ENCODE measurements around the gene PRAMEF12. TPM values are rescaled to one million over a fixed set of nuclear protein-coding genes. Genes with fewer than 3 reads are reported as not detected.
"Not testable (repeated sequence)": the region's sequence is repeated elsewhere in the genome, so short reads cannot be mapped to it uniquely, and the experiment has no call there.

The PRAMEF12 gene
- not detected for polyA plus RNA-seq (2013, experiment 1 of 2)
- not detected for polyA plus RNA-seq (2013, experiment 2 of 2)

DNA sequence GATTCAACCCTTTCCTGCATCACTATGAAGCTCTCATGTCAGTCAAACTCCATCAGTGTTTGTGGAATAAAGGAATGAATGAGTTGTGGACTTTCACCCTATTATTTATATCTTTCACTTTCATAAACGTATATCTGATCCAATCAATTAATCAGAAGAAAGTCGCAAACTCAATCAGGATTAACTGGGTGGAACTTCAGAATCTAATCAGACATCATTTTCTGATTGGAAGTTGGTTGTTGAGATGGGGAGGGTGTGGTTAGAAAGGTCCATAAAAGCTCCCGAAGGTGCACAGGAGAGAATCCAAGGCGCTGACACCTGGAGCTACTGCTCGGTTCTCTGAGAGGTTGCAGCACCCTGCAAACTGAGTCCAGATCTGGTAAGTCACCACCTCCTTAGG lies at the start of gene PRAMEF12:
Gene PRAMEF12, plus strand, starts transcription at position 301 of the 400 bp plus-strand sequence. CDS start 1,130 bp downstream, outside the sequence.
- no peak within 1 kb of the TSS for H4K8ac ChIP-seq (ENCODE audit: low read length)
- no peak within 1 kb of the TSS for H2AK5ac ChIP-seq (ENCODE audit: low read length, severe bottlenecking)
- no peaks in the 10 kb centered on the region for H3K4me1 ChIP-seq (ENCODE audit: control insufficient read depth, insufficient read depth, low read depth, low read length)
- 87% methylated on average over 5 of the region's 5 CpGs for WGBS
- H3K79me1 ChIP-seq (replicated peaks; ENCODE audit: low read length, poor library complexity, severe bottlenecking): no peaks in the 10 kb centered on the region
- no peak within 1 kb of the TSS for H3K27ac ChIP-seq (ENCODE audit: low read length, poor library complexity, severe bottlenecking)
- no peak within 1 kb of the TSS for H3K18ac ChIP-seq (ENCODE audit: low read depth in 1 of 2, low read length in 2 of 2)
- no peak within 1 kb of the TSS for H3K23ac ChIP-seq (ENCODE audit: low read length in 2 of 2)
- no peak within 1 kb of the TSS for H2AFZ ChIP-seq (ENCODE audit: low read depth, low read length)
- H3K9me3 ChIP-seq (ENCODE audit: control insufficient read depth, low read length): no peaks in the 10 kb centered on the region
- H2BK120ac ChIP-seq (ENCODE audit: low read depth, low read length): no peak within 1 kb of the TSS
- DNase-seq: no peak
- no peak within 1 kb of the TSS for H2BK15ac ChIP-seq (ENCODE audit: low read depth, poor library complexity, severe bottlenecking)
- no peak within 1 kb of the TSS for H4K91ac ChIP-seq (ENCODE audit: low read length)
- no peak within 1 kb of the TSS for H3K9ac ChIP-seq (ENCODE audit: low read length)
- no peak within 1 kb of the TSS for H3K4me2 ChIP-seq (ENCODE audit: low read length, poor library complexity, severe bottlenecking)
- H3K4ac ChIP-seq (ENCODE audit: low read depth in 1 of 2, low read length in 2 of 2): no peak within 1 kb of the TSS
- no peak within 1 kb of the TSS for H3K4me3 ChIP-seq (ENCODE audit: insufficient read depth in 1 of 2, low read depth in 1 of 2, low read length in 2 of 2)
- H3K14ac ChIP-seq (ENCODE audit: low read length in 2 of 2): no peak within 1 kb of the TSS
- H2BK12ac ChIP-seq (ENCODE audit: low read length in 2 of 2): no peak within 1 kb of the TSS
- no peak within 1 kb of the TSS for H2BK5ac ChIP-seq (ENCODE audit: low read depth, low read length, poor library complexity, severe bottlenecking)
- peaks cover 0 to 20% of the 10 kb centered on the region in 2 experiments for H3K27me3 ChIP-seq (ENCODE audit: control insufficient read depth in 1 of 2, insufficient read depth in 1 of 2, low read length in 2 of 2)
- H3K36me3 ChIP-seq (ENCODE audit: control insufficient read depth in 1 of 2, insufficient read depth in 2 of 2, low read depth in 1 of 2, low read length in 2 of 2): no peaks in the 10 kb centered on the region

DNA sequence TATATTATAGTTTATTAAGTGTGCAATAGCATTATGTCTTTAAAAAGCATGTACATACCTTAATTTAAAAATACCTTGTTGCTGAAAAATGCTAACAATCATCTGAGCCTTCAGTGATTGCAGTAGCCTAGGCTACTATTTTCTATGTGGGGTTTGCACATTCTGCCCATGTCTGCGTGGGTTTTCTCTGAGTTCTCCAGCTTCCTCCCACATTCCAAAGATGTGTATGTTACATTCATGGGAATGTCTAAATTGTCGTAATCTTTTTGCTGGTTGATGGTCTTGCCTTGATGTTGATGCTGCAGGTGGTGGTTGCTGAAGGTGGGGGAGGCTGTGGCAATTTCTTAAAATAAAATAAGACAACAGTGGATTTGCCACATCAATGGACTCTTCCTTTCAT lies 45.1 kb upstream of the PRAMEF12 start:
- Histone ChIP-seq H3K18ac (ENCODE audit: low read depth in 1 of 2, low read length in 2 of 2) (no peak overlapping the region), H3K23ac (ENCODE audit: low read length in 2 of 2) (no peak overlapping the region), H2BK5ac (ENCODE audit: low read depth, low read length, poor library complexity, severe bottlenecking) (no peak overlapping the region), H3K27ac (ENCODE audit: low read length, poor library complexity, severe bottlenecking) (no peak overlapping the region), H3K4me1 (ENCODE audit: control insufficient read depth, insufficient read depth, low read depth, low read length) (no peaks in the 10 kb centered on the region), H4K91ac (ENCODE audit: low read length) (no peak overlapping the region), H3K4ac (ENCODE audit: low read depth in 1 of 2, low read length in 2 of 2) (no peak overlapping the region), H3K9ac (ENCODE audit: low read length) (no peak overlapping the region), H3K14ac (ENCODE audit: low read length in 2 of 2) (no peak overlapping the region), H2BK120ac (ENCODE audit: low read depth, low read length) (no peak overlapping the region), H4K8ac (ENCODE audit: low read length) (no peak overlapping the region), H3K4me2 (ENCODE audit: low read length, poor library complexity, severe bottlenecking) (no peak overlapping the region), H2BK15ac (ENCODE audit: low read depth, poor library complexity, severe bottlenecking) (no peak overlapping the region), H3K9me3 (ENCODE audit: control insufficient read depth, low read length) (peaks cover 19% of the 10 kb centered on the region), H2AFZ (ENCODE audit: low read depth, low read length) (no peak overlapping the region), H3K79me1 (replicated peaks; ENCODE audit: low read length, poor library complexity, severe bottlenecking) (no peaks in the 10 kb centered on the region), H3K27me3 (ENCODE audit: control insufficient read depth in 1 of 2, insufficient read depth in 1 of 2, low read length in 2 of 2) (no peaks in the 10 kb centered on the region), H3K4me3 (ENCODE audit: insufficient read depth in 1 of 2, low read depth in 1 of 2, low read length in 2 of 2) (no peak overlapping the region), H2BK12ac (ENCODE audit: low read length in 2 of 2) (no peak overlapping the region), H2AK5ac (ENCODE audit: low read length, severe bottlenecking) (no peak overlapping the region), H3K36me3 (ENCODE audit: control insufficient read depth in 1 of 2, insufficient read depth in 2 of 2, low read depth in 1 of 2, low read length in 2 of 2) (no peaks in the 10 kb centered on the region)
- WGBS: 60% methylated on average over 1 of the region's 2 CpGs
- DNase-seq: no peak

DNA sequence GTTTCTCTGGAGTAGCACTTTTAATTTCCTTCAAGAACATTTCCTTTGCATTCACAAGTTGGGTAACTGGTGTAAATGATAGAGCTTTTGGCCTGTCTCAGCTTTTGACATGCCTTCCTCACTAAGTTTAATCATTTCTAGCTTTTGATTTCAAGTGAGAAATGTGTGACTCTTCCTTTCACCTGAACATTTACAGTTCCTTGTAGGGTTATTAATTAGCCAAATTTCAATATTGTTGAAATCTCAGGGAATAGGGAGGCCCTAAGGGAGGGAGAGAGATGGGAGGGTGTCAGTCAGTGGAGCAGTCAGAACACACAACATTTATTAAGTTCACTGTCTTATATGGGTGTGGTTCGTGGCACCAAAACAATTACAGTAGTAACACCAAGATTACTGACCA lies 43.4 kb upstream of the PRAMEF12 start:
- no peak overlapping the region for H3K18ac ChIP-seq (ENCODE audit: low read depth in 1 of 2, low read length in 2 of 2)
- no peak overlapping the region for H2BK120ac ChIP-seq (ENCODE audit: low read depth, low read length)
- no peak overlapping the region for H2AK5ac ChIP-seq (ENCODE audit: low read length, severe bottlenecking)
- no peaks in the 10 kb centered on the region for H3K4me1 ChIP-seq (ENCODE audit: control insufficient read depth, insufficient read depth, low read depth, low read length)
- peaks cover 0 to 4% of the 10 kb centered on the region in 2 experiments for H3K27me3 ChIP-seq (ENCODE audit: control insufficient read depth in 1 of 2, insufficient read depth in 1 of 2, low read length in 2 of 2)
- no peak for DNase-seq
- no peak overlapping the region for H4K91ac ChIP-seq (ENCODE audit: low read length)
- no peak overlapping the region for H3K4ac ChIP-seq (ENCODE audit: low read depth in 1 of 2, low read length in 2 of 2)
- no peak overlapping the region for H4K8ac ChIP-seq (ENCODE audit: low read length)
- no peak overlapping the region for H3K9ac ChIP-seq (ENCODE audit: low read length)
- H2AFZ ChIP-seq (ENCODE audit: low read depth, low read length): no peak overlapping the region
- H3K23ac ChIP-seq (ENCODE audit: low read length in 2 of 2): no peak overlapping the region
- H3K9me3 ChIP-seq (ENCODE audit: control insufficient read depth, low read length): peaks cover 19% of the 10 kb centered on the region
- WGBS: 86% methylated on average over 1 of the region's 1 CpG
- H3K27ac ChIP-seq (ENCODE audit: low read length, poor library complexity, severe bottlenecking): no peak overlapping the region
- no peak overlapping the region for H2BK15ac ChIP-seq (ENCODE audit: low read depth, poor library complexity, severe bottlenecking)
- H2BK12ac ChIP-seq (ENCODE audit: low read length in 2 of 2): no peak overlapping the region
- no peak overlapping the region for H3K4me2 ChIP-seq (ENCODE audit: low read length, poor library complexity, severe bottlenecking)
- H3K14ac ChIP-seq (ENCODE audit: low read length in 2 of 2): no peak overlapping the region
- no peaks in the 10 kb centered on the region for H3K79me1 ChIP-seq (replicated peaks; ENCODE audit: low read length, poor library complexity, severe bottlenecking)
- H3K4me3 ChIP-seq (ENCODE audit: insufficient read depth in 1 of 2, low read depth in 1 of 2, low read length in 2 of 2): no peak overlapping the region
- H2BK5ac ChIP-seq (ENCODE audit: low read depth, low read length, poor library complexity, severe bottlenecking): no peak overlapping the region
- no peaks in the 10 kb centered on the region for H3K36me3 ChIP-seq (ENCODE audit: control insufficient read depth in 1 of 2, insufficient read depth in 2 of 2, low read depth in 1 of 2, low read length in 2 of 2)

DNA sequence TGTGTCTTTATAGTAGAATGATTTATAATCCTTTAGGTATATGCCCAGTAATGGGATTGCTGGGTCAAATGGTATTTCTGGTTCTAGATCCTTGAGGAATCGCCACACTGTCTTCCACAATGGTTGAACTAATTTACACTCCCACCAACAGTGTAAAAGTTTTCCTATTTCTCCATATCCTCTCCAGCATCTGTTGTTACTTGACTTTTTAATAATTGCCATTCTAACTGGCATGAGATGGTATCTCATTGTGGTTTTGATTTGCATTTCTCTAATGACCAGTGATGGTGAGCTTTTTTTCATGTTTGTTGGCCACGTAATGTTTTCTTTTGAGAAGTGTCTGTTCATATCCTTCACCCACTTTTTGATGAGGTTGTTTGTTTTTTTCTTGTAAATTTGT lies 42.5 kb upstream of the PRAMEF12 start:
- H4K8ac ChIP-seq (ENCODE audit: low read length); H3K14ac ChIP-seq (ENCODE audit: low read length in 2 of 2); H2AFZ ChIP-seq (ENCODE audit: low read depth, low read length); H2BK12ac ChIP-seq (ENCODE audit: low read length in 2 of 2); H2BK5ac ChIP-seq (ENCODE audit: low read depth, low read length, poor library complexity, severe bottlenecking); H2BK120ac ChIP-seq (ENCODE audit: low read depth, low read length); H3K27ac ChIP-seq (ENCODE audit: low read length, poor library complexity, severe bottlenecking); H4K91ac ChIP-seq (ENCODE audit: low read length); DNase-seq; H3K4me1 ChIP-seq (ENCODE audit: control insufficient read depth, insufficient read depth, low read depth, low read length); H2AK5ac ChIP-seq (ENCODE audit: low read length, severe bottlenecking); H3K79me1 ChIP-seq (replicated peaks; ENCODE audit: low read length, poor library complexity, severe bottlenecking); H3K23ac ChIP-seq (ENCODE audit: low read length in 2 of 2); H3K9ac ChIP-seq (ENCODE audit: low read length); H3K27me3 ChIP-seq (ENCODE audit: control insufficient read depth in 1 of 2, insufficient read depth in 1 of 2, low read length in 2 of 2); H3K4ac ChIP-seq (ENCODE audit: low read depth in 1 of 2, low read length in 2 of 2); H3K4me3 ChIP-seq (ENCODE audit: insufficient read depth in 1 of 2, low read depth in 1 of 2, low read length in 2 of 2); H2BK15ac ChIP-seq (ENCODE audit: low read depth, poor library complexity, severe bottlenecking); H3K4me2 ChIP-seq (ENCODE audit: low read length, poor library complexity, severe bottlenecking); H3K18ac ChIP-seq (ENCODE audit: low read depth in 1 of 2, low read length in 2 of 2); H3K36me3 ChIP-seq (ENCODE audit: control insufficient read depth in 1 of 2, insufficient read depth in 2 of 2, low read depth in 1 of 2, low read length in 2 of 2): not testable (repeated sequence)
- WGBS: 44% methylated on average over 1 of the region's 2 CpGs
- peaks cover 23% of the 10 kb centered on the region for H3K9me3 ChIP-seq (ENCODE audit: control insufficient read depth, low read length)
